ENCODE data around the gene PTPRF.

Gene PTPRF

GRCh38 chr1:43518935-43519686 is 11.6 kb upstream of the PTPRF start:
- TF ChIP-seq CTCF (IDR thresholded peaks at IDR 0.05; ENCODE audit: low read depth, low read length, missing control alignments): no peak
- Histone ChIP-seq H3K4me3 (ENCODE audit: low read depth, low read length) (no peak overlapping the region), H3K27me3 (replicated peaks) (no peaks in the 10 kb centered on the region), H3K27ac (no peak overlapping the region), H3K36me3 (replicated peaks) (no peaks in the 10 kb centered on the region)
- in situ Hi-C loops (cut with HindIII; ENCODE audit: low pct_ligation_motif_present, low sequenced_read_pairs): no loop called here
- DNase-seq: no peak

GRCh38 chr1:43520100-43520778 is 10.4 kb upstream of the PTPRF start:
- DNase-seq: no peak
- TF ChIP-seq CTCF (IDR thresholded peaks at IDR 0.05; ENCODE audit: low read depth, low read length, missing control alignments): no peak
- H3K4me3 ChIP-seq (ENCODE audit: low read depth, low read length): no peak overlapping the region
- no peaks in the 10 kb centered on the region for H3K36me3 ChIP-seq (replicated peaks)
- no peak overlapping the region for H3K27ac ChIP-seq
- no peaks in the 10 kb centered on the region for H3K27me3 ChIP-seq (replicated peaks)
- in situ Hi-C loops (cut with HindIII; ENCODE audit: low pct_ligation_motif_present, low sequenced_read_pairs): no loop called here

GRCh38 chr1:43521078-43521477 is 9.6 kb upstream of the PTPRF start:
- TF ChIP-seq CTCF (IDR thresholded peaks at IDR 0.05; ENCODE audit: low read depth, low read length, missing control alignments): no peak
- H3K36me3 ChIP-seq (replicated peaks): no peaks in the 10 kb centered on the region
- H3K4me3 ChIP-seq (ENCODE audit: low read depth, low read length): no peak overlapping the region
- no peak for DNase-seq
- in situ Hi-C loops (cut with HindIII; ENCODE audit: low pct_ligation_motif_present, low sequenced_read_pairs): no loop called here
- H3K27me3 ChIP-seq (replicated peaks): no peaks in the 10 kb centered on the region
- H3K27ac ChIP-seq: no peak overlapping the region

GRCh38 chr1:43521756-43522155 is 8.9 kb upstream of the PTPRF start:
- in situ Hi-C loops (cut with HindIII; ENCODE audit: low pct_ligation_motif_present, low sequenced_read_pairs): no loop called here
- no peak overlapping the region for H3K4me3 ChIP-seq (ENCODE audit: low read depth, low read length)
- H3K27ac ChIP-seq: no peak overlapping the region
- no peak for TF ChIP-seq CTCF (IDR thresholded peaks at IDR 0.05; ENCODE audit: low read depth, low read length, missing control alignments)
- no peak for DNase-seq
- no peaks in the 10 kb centered on the region for H3K27me3 ChIP-seq (replicated peaks)
- no peaks in the 10 kb centered on the region for H3K36me3 ChIP-seq (replicated peaks)

GRCh38 chr1:43522431-43522775 is 8.3 kb upstream of the PTPRF start:
- no peaks in the 10 kb centered on the region for H3K36me3 ChIP-seq (replicated peaks)
- H3K27me3 ChIP-seq (replicated peaks): no peaks in the 10 kb centered on the region
- no peak overlapping the region for H3K4me3 ChIP-seq (ENCODE audit: low read depth, low read length)
- H3K27ac ChIP-seq: no peak overlapping the region
- no peak for TF ChIP-seq CTCF (IDR thresholded peaks at IDR 0.05; ENCODE audit: low read depth, low read length, missing control alignments)
- DNase-seq: no peak
- in situ Hi-C loops (cut with HindIII; ENCODE audit: low pct_ligation_motif_present, low sequenced_read_pairs): no loop called here

All from brain microvascular endothelial cell (primary cell).